Activated naive CD8-positive, alpha-beta T cell treated with anti-CD3 and anti-CD28 coated beads for 36 hours (primary cell): Measurements from ENCODE around the gene PIGU. TPM values are rescaled to one million over a fixed set of nuclear protein-coding genes. Genes with fewer than 3 reads are reported as not detected.

Experiments
- DNase-seq: peaks from one replicate; pipeline ENCODE4 v3.0.0; 2021
- H3K27ac Mint-ChIP-seq: one replicate; pipeline ENCODE4 v1.8.0; 2022; ENCODE audit warnings: mild to moderate bottlenecking, moderate library complexity, mixed read lengths
- H3K27me3 Mint-ChIP-seq: one replicate; pipeline ENCODE4 v1.8.0; 2022; ENCODE audit warnings: mild to moderate bottlenecking, mixed read lengths
- H3K36me3 Mint-ChIP-seq: one replicate; pipeline ENCODE4 v1.8.0; 2021; ENCODE audit warnings: mild to moderate bottlenecking, mixed read lengths
- H3K4me1 Mint-ChIP-seq: one replicate; pipeline ENCODE4 v1.8.0; 2021; ENCODE audit warnings: mixed read lengths
- H3K4me3 Mint-ChIP-seq: one replicate; pipeline ENCODE4 v1.8.0; 2022; ENCODE audit warnings: mild to moderate bottlenecking, moderate library complexity, mixed read lengths
- H3K9me3 Mint-ChIP-seq: one replicate; pipeline ENCODE4 v1.8.0; 2022; ENCODE audit warnings: mixed read lengths
- total RNA-seq, 2 experiments: library from RNA; stranded (reverse); gene quantifications; one replicate each; pipeline ENCODE4 v1.2.3, GENCODE V29; 2021

PIGU gene
- total RNA-seq, 2 experiments from 2014 or later: 18.7 to 19.3 TPM

DNA sequence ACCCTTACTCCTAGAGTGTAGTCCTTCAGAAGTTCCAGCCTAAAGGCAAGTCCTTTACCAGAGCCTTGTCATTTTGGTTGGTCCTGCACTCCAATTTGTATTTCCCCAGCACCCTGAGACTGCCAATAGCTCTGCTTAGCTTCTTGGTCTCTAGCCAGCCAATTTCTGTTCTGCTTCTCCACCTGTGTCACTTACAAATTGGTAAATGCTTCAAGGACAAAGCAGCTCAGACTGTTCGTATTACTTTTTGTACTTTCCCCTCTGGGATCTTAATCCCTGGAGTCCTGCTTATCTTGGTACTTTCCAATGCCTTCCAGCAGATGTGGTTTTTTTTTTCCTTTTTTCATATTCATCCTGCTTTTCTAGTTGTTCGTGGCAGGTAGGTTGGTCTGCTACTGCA is 25.7 kb downstream of the PIGU start:
- Mint-ChIP-seq H3K4me3 (no peak overlapping the region), H3K36me3 (peaks cover 11% of the 10 kb centered on the region), H3K27ac (no peak overlapping the region), H3K27me3 (no peaks in the 10 kb centered on the region), H3K9me3 (no peaks in the 10 kb centered on the region), H3K4me1 (no peaks in the 10 kb centered on the region)
- no peak for DNase-seq

DNA sequence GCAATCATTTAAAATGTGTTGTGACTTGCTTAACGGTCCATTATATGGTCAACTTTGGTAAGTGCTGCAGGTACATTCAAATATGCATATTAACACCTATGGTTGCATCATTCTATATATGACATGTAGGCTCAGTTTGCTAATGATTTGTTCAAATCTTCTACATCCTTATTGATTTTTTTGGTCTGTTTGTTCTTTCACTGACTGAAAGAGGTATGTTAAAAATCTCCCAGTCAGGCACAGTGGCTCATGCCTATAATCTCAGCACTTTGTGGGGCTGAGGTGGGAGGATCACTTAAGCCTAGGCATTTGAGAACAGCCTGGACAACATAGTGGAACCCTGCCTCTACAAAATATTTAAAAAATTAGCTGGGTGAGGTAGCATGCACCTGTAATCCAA is 29.2 kb downstream of the PIGU start:
- peaks cover 5% of the 10 kb centered on the region for H3K36me3 Mint-ChIP-seq
- H3K4me3 Mint-ChIP-seq: no peak overlapping the region
- H3K27me3 Mint-ChIP-seq: no peaks in the 10 kb centered on the region

DNA sequence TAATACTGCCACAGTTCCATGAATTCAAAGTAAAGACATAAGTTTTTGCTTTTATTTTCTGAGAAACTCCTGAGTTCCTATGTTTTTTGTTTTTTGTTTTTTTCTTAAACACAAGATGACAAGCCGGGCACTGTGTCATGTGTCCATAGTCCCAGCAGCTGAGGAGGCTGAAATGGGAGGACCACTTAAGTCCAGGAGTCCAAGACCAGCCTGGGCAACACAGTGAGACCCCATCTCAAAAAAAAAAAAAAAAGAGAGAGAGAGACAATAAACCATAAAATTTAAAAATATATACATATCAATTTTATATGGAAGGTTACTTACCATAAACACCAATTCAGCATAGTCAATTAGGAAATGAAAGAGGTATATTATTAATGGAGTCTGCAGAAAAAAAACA is 31.9 kb downstream of the PIGU start:
- H3K4me1 Mint-ChIP-seq: no peaks in the 10 kb centered on the region
- no peak overlapping the region for H3K27ac Mint-ChIP-seq
- H3K9me3 Mint-ChIP-seq: no peaks in the 10 kb centered on the region
- H3K36me3 Mint-ChIP-seq: peaks cover 4% of the 10 kb centered on the region
- no peak for DNase-seq
- no peaks in the 10 kb centered on the region for H3K27me3 Mint-ChIP-seq
- no peak overlapping the region for H3K4me3 Mint-ChIP-seq

More for the DNA sequence above, 29.2 kb downstream of the PIGU start:
- no peaks in the 10 kb centered on the region for H3K4me1 Mint-ChIP-seq
- H3K9me3 Mint-ChIP-seq: no peaks in the 10 kb centered on the region
- H3K27ac Mint-ChIP-seq: no peak overlapping the region
- DNase-seq: no peak

DNA sequence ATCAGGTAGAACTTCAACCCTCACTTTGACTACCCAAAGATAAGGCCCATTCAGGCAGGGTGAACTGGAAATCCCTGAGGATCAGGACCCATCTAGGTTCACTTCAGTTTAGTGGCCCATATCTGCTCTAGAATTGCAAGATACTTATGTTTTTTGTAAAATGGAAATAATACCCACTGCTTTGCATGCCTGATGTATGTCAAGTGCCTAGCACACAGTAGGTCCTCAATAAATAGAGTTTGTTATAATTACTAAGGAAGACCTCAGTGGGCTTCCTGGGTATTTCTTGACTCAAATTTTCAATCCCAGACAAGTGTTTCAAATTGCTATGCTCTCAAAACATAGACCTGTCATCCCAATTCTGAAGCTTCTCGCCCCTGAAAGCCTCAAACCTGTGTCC is 32.5 kb downstream of the PIGU start:
- Mint-ChIP-seq H3K4me3 (no peak overlapping the region), H3K9me3 (no peaks in the 10 kb centered on the region), H3K4me1 (no peaks in the 10 kb centered on the region), H3K27me3 (no peaks in the 10 kb centered on the region), H3K27ac (no peak overlapping the region), H3K36me3 (peaks cover 5% of the 10 kb centered on the region)
- DNase-seq: no peak

DNA sequence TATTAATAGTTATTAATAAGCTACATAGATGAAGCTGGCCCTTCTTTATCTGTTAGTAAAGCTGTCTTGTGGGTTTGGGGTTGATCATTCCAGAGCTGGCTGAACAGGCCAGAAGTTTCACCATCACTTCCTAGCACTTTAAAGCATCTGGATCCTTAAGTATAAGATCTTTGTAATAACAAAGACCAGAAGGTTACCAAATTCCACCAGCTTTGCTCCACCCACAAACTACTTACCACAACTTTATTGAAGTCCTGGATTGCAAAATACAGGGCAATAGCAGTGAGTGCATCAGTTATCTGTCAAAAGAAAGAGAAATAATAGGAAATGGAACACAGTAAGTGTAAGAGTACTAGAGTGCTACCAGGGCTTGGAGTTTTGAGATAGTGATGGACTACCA is 33.0 kb downstream of the PIGU start:
- Mint-ChIP-seq H3K27me3 (no peaks in the 10 kb centered on the region), H3K27ac (no peak overlapping the region), H3K9me3 (no peaks in the 10 kb centered on the region), H3K4me3 (no peak overlapping the region), H3K36me3 (peaks cover 3% of the 10 kb centered on the region), H3K4me1 (no peaks in the 10 kb centered on the region)
- DNase-seq: no peak

DNA sequence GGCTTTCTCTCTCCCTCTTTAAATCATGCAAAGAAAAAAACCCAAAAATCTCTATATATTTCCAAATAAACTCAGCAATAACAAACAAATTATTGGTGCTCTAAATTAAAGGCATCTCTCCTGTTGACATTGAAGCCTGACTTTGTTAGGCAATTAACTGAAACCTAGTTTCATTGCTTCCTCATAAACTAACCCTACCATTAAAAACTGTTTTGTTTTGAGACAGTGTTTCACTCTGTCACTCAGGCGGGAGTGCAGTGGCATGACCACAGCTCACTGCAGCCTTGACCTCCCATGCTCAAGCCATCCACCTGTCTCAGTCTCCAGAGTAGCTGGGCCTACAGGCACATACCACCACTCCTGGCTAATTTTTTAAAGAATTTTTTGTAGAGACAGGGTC is 34.9 kb downstream of the PIGU start:
- Mint-ChIP-seq H3K27ac (no peak overlapping the region), H3K4me3 (no peak overlapping the region), H3K9me3 (no peaks in the 10 kb centered on the region), H3K36me3 (peaks cover 3% of the 10 kb centered on the region), H3K27me3 (no peaks in the 10 kb centered on the region), H3K4me1 (no peaks in the 10 kb centered on the region)
- no peak for DNase-seq

DNA sequence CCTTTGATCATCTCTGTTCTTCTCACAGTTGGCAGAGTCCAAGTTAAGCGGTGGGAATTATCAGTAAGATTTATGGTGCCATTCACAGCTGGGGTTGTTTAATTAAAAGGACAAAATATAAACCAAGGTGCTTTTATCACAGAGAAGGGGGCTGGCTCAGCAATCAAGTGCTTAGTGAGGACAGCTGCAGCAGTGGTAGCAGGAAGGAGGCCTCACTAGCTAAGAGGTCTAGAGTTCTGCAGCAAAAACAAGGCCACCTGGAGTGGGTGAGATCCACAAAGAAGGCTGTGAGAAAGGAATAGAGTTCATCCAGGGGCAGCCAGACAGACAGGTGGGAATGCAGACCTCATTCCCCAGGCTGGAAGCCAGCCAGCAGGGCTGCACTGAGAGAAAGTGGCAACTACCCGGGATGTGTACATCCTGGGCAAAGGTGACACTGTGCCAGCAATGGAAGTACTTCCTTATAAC is 37.1 kb downstream of the PIGU start:
- DNase-seq: no peak
- Mint-ChIP-seq H3K27ac (no peak overlapping the region), H3K4me1 (no peaks in the 10 kb centered on the region), H3K9me3 (no peaks in the 10 kb centered on the region), H3K27me3 (no peaks in the 10 kb centered on the region), H3K4me3 (no peak overlapping the region), H3K36me3 (peaks cover 5% of the 10 kb centered on the region)

DNA sequence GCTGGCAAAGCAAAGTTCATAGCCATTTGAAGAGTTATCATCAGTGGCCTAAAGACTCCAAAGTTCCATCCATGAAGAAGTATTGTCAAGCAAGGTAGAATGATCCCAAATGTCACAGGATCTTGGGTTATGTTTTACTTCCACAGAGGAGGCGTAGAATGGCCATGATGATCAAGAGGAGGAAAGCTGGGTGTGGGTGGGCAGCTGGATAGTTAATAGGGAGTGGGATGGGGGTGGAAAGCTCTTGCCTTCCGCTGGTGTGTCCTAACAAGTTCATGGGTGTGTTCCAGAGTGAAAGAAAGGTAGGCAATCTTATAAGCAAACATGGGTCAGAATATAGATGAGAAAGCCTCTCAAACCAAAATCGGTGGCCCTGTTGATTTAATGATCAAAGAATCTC is 38.4 kb downstream of the PIGU start:
- H3K4me1 Mint-ChIP-seq: no peaks in the 10 kb centered on the region
- H3K27ac Mint-ChIP-seq: no peak overlapping the region
- H3K9me3 Mint-ChIP-seq: no peaks in the 10 kb centered on the region
- H3K36me3 Mint-ChIP-seq: peaks cover 5% of the 10 kb centered on the region
- H3K4me3 Mint-ChIP-seq: no peak overlapping the region
- no peaks in the 10 kb centered on the region for H3K27me3 Mint-ChIP-seq
- DNase-seq: no peak

DNA sequence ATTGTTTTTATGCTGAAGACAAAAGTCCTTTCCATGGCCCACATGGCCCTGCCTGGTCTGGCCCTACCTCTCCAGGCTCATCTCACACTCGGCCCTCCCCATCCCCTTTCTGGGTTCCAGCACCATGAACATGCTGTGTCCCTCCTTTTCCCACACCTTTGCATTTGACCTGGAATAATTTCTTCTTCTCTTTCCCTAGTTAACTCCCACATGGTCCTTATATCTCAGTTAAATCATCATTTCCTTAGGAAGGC is 38.9 kb downstream of the PIGU start:
- Mint-ChIP-seq H3K4me1 (no peaks in the 10 kb centered on the region), H3K27me3 (no peaks in the 10 kb centered on the region), H3K9me3 (no peaks in the 10 kb centered on the region), H3K36me3 (peaks cover 10% of the 10 kb centered on the region), H3K4me3 (no peak overlapping the region), H3K27ac (no peak overlapping the region)
- no peak for DNase-seq

DNA sequence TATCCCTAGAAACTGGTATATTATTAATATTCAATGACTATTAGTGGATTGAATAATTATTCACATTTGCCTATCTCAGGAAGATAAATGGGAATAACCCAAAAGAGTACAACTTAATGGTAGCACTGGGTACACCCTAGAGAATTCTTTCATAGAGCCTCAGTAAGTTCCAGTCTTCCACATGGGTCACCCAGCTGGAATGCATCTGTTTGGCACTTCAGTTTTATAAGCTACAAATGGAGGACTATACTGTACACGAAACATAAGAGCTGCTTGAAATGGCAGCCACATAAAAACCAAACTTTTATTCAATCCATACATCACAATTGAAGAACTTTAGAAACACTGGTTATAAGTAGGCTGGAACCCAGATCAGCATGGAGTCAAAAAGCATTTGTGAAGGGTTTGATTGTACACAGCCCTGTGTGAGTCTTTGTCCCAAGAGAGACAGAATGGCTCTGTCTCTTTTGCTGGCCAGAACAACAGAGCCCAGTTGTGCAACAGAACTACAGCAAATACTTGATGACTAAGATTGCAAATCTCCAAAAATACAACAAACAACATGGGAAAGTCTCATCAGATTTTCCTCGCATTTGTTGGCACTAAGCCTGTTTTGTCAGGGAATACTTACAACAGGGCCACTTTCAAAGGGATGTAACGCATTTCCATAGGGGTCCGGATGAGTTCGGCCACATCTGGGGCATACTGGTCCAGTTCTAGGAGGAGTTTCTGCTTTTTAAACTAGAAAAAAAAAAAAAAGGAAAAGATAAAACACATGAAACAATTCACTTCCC is 39.5 kb downstream of the PIGU start:
- H3K27ac Mint-ChIP-seq: no peak overlapping the region
- H3K4me3 Mint-ChIP-seq: no peak overlapping the region
- H3K36me3 Mint-ChIP-seq: peaks cover 15% of the 10 kb centered on the region
- H3K27me3 Mint-ChIP-seq: no peaks in the 10 kb centered on the region
- H3K4me1 Mint-ChIP-seq: no peaks in the 10 kb centered on the region
- no peak for DNase-seq
- H3K9me3 Mint-ChIP-seq: no peaks in the 10 kb centered on the region

DNA sequence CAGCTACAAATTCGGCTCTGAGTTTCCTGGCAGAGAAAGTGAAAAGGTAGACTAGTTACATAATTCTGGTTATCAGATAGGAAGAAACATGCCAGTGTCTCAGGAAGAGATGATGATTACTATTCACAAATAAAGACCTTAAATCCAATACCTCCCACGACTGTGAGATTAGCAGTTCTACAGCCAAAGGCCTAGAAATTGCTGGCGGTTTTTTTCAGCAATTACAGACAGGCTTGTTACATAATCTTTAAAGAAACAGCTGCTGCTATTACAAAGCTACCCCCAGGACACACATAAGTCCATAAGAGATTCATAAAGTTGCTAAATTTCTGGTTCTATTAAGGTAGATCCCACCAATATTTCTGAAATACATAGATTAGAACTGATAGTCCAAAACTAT is 40.2 kb downstream of the PIGU start:
- H3K36me3 Mint-ChIP-seq: peaks cover 15% of the 10 kb centered on the region
- H3K27ac Mint-ChIP-seq: no peak overlapping the region
- no peaks in the 10 kb centered on the region for H3K4me1 Mint-ChIP-seq
- DNase-seq: no peak
- H3K27me3 Mint-ChIP-seq: no peaks in the 10 kb centered on the region
- no peaks in the 10 kb centered on the region for H3K9me3 Mint-ChIP-seq
- no peak overlapping the region for H3K4me3 Mint-ChIP-seq

DNA sequence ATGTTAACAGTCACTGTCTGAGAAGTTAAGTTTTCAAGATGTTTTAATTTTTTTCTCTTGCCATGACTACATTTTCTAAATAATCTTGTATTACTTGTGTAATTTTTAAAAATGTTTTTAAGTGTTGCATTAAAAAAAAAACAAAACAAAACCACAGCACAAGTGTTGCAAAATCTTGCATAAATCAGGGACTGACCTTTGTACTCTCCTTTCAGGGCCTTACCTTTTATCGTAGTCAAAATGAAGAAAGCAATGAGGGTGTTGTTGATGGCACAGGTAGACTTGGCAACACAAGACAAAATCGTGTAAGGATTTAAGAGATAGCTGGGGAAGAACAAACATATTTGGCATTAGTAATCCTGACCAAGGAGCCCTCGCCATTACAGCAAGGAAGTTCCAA is 42.5 kb downstream of the PIGU start:
- Mint-ChIP-seq H3K27ac (no peak overlapping the region), H3K4me1 (no peaks in the 10 kb centered on the region), H3K9me3 (no peaks in the 10 kb centered on the region), H3K36me3 (peaks cover 19% of the 10 kb centered on the region), H3K27me3 (no peaks in the 10 kb centered on the region), H3K4me3 (no peak overlapping the region)
- DNase-seq: no peak

DNA sequence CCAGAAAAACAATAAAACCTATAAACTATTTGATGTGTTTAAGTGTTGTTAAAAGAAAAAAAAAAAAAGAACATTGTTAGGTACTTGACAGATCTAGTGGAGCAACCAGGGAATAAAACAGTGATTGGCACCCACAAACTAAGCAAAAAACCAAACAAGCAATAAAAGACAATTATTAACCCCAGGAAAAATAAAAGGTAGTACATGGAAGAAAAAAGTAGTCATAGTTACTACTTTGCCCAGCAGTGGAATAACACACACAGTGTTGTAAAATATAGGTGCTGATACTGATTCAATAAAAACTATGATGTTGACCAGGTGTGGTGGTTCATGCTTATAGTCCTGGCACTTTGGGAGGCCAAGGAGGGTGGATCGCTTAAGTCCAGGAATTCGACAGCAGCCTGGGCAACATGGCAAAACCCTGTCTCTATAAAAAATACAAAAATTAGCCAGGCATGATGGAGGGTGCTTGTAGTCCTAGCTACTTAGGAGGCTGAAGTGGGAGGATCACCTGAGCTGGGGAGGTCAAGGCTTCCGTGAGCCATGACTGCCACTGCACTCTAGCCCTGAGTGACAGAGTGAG is 43.9 kb downstream of the PIGU start:
- Mint-ChIP-seq H3K9me3 (no peaks in the 10 kb centered on the region), H3K27me3 (no peaks in the 10 kb centered on the region)

DNA sequence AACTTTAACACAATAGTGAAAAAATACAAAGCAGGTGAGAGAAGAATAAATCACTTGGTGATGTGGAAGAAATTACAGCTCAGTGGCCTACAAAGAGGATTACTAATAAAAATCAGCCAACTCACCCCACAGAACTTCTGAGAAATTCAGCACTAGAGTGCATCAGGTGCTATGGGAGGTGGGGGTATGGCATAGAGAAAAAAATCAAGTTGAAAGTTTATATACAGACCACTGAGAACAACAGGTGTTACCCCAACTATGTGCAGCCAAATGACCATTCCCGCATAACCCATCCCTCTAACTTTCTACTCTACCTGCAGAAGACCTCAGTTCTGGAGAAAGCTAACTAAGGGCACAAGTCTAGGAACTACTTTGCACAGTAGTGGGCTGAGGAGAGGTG is 47.0 kb downstream of the PIGU start:
- H3K36me3 Mint-ChIP-seq: peaks cover 15% of the 10 kb centered on the region
- no peak overlapping the region for H3K4me3 Mint-ChIP-seq
- no peak overlapping the region for H3K27ac Mint-ChIP-seq
- no peaks in the 10 kb centered on the region for H3K9me3 Mint-ChIP-seq
- no peaks in the 10 kb centered on the region for H3K27me3 Mint-ChIP-seq
- no peaks in the 10 kb centered on the region for H3K4me1 Mint-ChIP-seq
- DNase-seq: no peak

More for the DNA sequence above, 43.9 kb downstream of the PIGU start:
- H3K4me3 Mint-ChIP-seq: no peak overlapping the region
- H3K36me3 Mint-ChIP-seq: peaks cover 17% of the 10 kb centered on the region
- no peaks in the 10 kb centered on the region for H3K4me1 Mint-ChIP-seq
- no peak for DNase-seq
- H3K27ac Mint-ChIP-seq: no peak overlapping the region

DNA sequence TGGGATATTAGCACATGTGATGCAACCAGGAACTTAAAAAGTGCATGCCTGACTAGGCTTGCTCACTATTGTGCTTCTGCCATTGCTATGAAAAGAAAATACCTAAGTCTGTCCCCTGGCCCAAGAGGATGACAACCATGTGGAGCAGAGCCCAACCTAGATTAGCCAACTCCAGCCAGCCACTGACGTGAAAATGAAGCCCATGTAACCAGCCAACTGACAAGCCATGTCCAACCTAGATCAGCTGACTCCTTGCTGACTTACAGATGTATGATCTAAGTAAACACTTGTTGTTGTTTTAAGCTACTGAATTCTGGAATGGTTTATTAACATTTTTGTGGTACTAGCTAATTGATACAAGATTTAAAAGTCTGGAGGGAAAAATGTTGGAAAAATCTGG is 47.5 kb downstream of the PIGU start:
- Mint-ChIP-seq H3K4me1 (no peaks in the 10 kb centered on the region), H3K27me3 (no peaks in the 10 kb centered on the region), H3K4me3 (no peak overlapping the region), H3K36me3 (peaks cover 15% of the 10 kb centered on the region), H3K9me3 (no peaks in the 10 kb centered on the region), H3K27ac (no peak overlapping the region)
- DNase-seq: no peak

DNA sequence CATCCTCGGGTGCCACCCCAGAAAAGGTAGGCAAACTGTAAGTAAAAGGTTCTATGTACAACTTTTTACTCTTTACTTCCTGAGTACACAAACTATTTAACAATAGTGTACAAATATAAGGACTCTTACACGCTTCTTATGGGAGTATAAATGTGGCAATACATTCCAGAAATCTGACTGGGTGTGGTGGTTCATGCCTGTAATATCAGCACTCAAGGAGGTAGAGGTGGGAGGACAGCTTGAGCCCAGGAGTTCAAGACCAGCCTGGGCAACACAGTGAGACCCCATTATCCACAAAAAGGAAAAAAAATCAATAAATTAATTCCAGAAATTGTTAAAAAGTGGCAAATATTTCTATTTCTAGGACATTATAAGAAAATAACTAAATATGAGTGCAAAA is 48.9 kb downstream of the PIGU start:
- DNase-seq: no peak
- Mint-ChIP-seq H3K27me3 (no peaks in the 10 kb centered on the region), H3K4me3 (no peak overlapping the region), H3K36me3 (peaks cover 14% of the 10 kb centered on the region), H3K9me3 (no peaks in the 10 kb centered on the region), H3K4me1 (peaks cover 5% of the 10 kb centered on the region), H3K27ac (no peak overlapping the region)
